ENCODE measurements around the gene PTGR2.
"Not testable (repeated sequence)": the region's sequence is repeated elsewhere in the genome, so short reads cannot be mapped to it uniquely, and the experiment has no call there.

PTGR2 gene

DNA sequence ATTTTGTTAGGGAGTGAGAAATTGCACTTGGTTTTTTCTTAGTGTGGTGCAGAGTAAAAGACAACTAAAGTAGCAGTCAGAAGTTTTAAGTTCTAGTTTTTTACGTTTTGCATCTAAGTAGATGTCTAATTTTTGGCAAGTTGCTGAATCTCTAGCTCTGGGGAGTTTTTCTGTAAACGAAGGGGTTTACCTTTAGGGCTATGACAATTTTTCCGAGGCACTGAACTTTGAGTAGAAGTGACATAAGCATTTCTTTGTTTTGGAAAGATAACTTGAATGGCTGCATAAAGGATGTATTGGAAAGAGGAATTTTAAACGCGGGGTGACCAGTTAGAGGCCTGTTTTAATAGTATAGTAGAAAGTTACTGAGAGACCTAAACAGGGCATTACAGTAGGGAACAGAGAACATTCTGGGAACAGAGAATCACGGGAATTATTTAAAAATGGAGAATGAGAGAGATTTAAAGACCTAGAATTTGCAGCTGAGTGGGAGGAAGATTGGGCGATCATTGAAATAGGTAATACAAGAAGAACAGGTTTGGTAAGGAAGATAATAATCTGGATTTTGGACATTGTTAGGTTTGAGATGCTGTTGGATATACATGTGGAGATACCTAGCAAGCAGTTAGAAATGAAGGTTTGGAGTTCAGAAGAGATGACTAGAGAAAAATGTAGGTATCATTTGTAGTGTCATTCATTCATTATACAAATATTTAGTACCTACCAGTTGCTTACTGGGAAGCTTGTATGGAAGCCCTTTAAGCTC lies 36.2 kb downstream of the PTGR2 start:
- no peak for DNase-seq

DNA sequence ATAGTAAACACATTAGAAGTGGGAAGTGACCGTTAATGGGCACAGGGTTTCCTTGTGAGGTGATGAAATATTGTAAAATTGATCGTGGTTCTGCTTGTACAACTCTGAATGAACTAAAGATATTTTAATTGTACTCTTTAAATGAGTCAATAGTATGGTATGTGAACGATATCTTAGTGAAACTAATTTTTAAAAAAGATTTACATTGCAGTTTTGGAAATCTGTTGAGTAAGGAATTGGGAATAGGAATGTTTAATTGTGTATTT lies 36.8 kb downstream of the PTGR2 start:
- DNase-seq, result no peak

DNA sequence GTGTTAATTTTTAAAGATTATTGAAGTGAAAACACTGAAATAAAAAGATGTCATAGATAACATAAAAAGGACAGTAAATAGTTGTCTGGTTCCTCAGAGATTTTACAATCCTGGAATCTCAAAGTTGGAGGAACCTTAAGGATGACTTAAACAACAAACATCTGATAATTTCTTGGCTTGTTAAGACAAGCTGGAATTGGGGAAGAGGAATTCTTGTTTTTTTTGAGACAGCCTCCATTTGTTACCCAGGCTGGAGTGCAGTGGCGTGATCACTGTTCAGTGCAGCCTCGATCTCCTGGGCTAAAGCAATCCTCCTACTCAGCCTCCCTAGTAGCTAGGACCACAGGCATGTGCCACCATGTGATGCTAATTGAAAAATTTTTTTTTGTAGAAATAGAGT lies 37.3 kb downstream of the PTGR2 start:
- DNase-seq, result no peak

GRCh38 chr14:73889376-73889775 lies 37.7 kb downstream of the PTGR2 start:
- DNase-seq, result no peak

- DNase-seq, result not testable (repeated sequence)
Observed at GRCh38 chr14:73894180-73894687, 42.6 kb downstream of the PTGR2 start.

DNA sequence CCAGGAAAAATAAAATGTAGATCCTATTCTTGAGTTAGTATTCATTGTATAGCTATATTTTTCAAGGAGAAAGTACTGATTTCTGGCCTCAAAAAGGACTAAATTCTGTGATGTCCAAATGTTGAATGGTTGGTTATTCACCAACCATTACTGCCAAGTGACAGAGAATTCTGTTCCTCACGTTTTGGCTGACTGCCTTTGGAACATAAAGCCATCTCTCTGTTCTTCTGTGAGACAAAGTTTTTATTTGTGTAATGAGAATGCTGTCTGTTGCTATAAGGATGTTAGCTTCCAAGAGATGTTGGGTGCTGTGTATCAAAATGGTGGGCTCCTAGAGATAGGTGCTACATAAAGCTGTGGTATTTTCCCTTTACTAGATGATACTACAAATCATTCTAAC lies 44.3 kb downstream of the PTGR2 start:
- DNase-seq, result no peak

- no peak for DNase-seq
Observed at GRCh38 chr14:73896521-73896920, 44.9 kb downstream of the PTGR2 start.

DNA sequence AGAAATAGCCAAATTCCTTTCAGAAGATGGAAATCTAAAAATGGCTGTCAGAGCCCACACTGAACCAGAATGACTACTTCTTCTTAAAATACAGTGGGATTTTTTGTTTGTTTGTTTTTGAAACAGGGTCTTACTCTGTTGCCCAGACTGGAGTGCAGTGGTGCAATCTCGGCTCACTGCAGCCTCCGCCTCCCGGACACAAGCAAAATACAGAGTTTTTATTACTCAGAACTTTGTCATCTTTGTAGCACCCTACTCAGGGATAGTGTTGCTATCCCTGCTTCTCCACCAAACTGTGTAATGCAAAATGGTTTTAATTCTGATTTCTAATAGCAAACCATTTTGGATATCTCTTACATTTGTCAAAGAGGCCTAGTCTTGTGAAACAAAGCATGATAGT lies 51.4 kb downstream of the PTGR2 start:
- no peak for DNase-seq

DNA sequence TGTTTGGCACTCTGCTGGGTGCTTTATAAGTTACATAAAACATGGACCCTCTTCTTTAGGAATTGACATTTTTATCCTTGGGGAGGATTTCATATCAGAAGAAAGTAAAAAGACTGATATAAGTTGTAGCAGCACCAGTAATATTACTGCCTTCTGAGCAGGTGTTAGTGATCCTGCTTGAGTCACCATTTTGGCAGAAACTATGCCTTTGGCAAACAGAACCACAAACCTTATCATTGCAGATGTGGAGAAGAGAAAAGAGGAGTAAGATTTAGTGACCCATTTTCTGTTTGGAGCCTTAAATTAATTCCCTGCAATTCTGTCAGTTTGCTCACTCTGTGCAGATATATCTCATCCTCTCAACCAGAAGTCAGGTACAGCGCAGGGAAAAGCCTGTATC lies 58.0 kb downstream of the PTGR2 start:
- no peak for DNase-seq

- no peak for DNase-seq
Observed at GRCh38 chr14:73913256-73913655, 61.6 kb downstream of the PTGR2 start.

DNA sequence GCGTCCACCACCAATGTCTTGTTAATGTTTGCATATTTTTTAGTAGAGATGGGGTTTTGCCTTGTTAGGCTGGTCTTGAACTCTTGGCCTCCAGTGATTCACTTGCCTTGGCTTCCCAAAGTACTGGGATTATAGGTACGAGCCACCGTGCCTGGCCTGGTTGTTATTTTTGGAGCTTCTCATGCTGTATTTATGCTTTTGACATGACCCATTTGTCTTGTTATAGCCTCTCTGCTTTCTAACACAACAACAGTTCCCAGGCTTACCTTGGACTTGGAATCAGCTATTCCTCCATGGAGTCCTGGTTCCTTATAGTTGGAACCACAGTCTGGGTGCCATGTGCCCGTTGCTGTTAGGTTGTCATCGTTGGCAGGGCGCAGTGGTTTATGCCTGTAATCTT lies 64.7 kb downstream of the PTGR2 start:
- no peak for DNase-seq

DNA sequence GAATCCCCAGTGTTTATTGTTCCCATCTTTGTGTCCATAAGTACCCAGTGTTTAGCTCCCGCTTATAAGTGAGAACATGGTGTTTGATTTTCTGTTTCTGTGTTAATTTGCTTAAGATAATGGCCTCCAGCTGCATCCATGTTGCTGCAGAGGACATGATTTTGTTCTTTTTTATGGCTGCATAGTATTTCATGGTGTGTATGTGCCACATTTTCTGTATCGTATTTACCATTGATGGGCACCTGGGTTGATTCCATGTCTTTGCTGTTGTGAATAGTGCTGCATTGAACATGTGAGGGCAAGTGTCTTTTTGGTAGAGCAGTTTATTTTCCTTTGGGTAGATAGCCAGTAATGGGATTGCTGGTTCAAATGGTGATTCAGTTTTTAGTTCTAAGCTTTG lies 67.8 kb downstream of the PTGR2 start:
- not testable (repeated sequence) for DNase-seq

DNA sequence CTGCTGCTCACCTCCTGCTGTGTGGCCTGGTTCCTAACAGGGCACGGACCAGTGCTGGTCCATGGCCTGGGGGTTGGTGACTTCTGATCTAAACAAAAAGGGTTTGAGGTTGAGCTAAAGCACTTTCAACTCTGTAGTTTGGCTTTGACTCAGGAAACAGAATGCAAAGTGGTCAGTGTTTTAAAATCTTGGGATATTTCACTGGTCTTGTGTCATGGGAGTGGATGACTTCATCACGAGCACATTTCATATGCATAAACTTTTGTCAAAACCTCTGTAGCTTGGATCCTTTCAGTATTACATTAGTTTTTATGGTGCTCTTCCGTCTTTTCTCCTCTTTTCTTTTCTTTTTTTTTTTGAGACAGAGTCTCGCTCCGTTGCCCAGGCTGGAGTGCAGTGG lies 72.7 kb downstream of the PTGR2 start:
- DNase-seq, result no peak
